ENCODE results near the gene SLC7A14. TPM values are rescaled to one million over a fixed set of nuclear protein-coding genes. Genes with fewer than 3 reads are reported as not detected.

The SLC7A14 gene
- total and polyA plus RNA-seq, 8 donors = 0.09 to 1.9 (median 0.20) TPM

DNA sequence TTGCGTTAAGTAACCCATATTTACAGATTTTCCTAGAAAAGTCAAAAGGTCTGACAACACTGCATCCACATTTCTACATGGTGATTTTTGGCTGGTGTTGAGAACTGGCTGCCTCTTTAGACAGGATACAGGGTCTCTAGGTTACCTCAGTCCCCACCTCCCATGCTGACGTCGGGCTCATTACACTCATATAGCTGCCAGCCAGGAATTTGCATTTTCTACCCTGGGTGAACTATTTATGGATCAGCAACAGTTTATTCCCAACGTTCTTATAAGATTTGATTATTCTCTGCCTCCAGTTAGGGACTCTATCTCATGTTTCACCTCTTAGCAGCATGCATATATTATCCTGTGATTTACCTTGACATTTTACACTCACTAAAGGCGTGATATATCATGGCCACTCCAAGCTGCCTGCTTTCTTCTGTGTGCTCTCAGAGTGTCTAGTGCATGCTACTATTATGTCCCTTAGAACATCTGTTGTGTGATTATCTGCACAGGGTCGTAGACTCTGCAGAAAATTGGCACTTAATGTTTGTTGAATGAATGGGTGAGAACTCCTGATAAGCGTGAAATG lies 118.2 kb downstream of the SLC7A14 start:
- 52 to 61% methylated on average over 7 of the region's 7 CpGs for WGBS, 2 donors
- no peaks in the 10 kb centered on the region for H3K36me3 ChIP-seq
- H3K4me1 ChIP-seq = no peaks in the 10 kb centered on the region
- ATAC-seq (no peak), DNase-seq (no peak), FAIRE-seq (no peak)
- no peak overlapping the region for H3K4me3 ChIP-seq
- H3K27me3 ChIP-seq = peaks cover 0 to 5% (median 0%) of the 10 kb centered on the region in 4 donors
- H3K9me3 ChIP-seq = no peaks in the 10 kb centered on the region
- TF ChIP-seq, protein P1, sequence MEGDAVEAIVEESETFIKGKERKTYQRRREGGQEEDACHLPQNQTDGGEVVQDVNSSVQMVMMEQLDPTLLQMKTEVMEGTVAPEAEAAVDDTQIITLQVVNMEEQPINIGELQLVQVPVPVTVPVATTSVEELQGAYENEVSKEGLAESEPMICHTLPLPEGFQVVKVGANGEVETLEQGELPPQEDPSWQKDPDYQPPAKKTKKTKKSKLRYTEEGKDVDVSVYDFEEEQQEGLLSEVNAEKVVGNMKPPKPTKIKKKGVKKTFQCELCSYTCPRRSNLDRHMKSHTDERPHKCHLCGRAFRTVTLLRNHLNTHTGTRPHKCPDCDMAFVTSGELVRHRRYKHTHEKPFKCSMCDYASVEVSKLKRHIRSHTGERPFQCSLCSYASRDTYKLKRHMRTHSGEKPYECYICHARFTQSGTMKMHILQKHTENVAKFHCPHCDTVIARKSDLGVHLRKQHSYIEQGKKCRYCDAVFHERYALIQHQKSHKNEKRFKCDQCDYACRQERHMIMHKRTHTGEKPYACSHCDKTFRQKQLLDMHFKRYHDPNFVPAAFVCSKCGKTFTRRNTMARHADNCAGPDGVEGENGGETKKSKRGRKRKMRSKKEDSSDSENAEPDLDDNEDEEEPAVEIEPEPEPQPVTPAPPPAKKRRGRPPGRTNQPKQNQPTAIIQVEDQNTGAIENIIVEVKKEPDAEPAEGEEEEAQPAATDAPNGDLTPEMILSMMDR (IDR thresholded peaks at IDR 0.05) = no peak
- intact Hi-C loops (cut with DNase I) = no loop called here
- no peak overlapping the region for H3K27ac ChIP-seq

DNA sequence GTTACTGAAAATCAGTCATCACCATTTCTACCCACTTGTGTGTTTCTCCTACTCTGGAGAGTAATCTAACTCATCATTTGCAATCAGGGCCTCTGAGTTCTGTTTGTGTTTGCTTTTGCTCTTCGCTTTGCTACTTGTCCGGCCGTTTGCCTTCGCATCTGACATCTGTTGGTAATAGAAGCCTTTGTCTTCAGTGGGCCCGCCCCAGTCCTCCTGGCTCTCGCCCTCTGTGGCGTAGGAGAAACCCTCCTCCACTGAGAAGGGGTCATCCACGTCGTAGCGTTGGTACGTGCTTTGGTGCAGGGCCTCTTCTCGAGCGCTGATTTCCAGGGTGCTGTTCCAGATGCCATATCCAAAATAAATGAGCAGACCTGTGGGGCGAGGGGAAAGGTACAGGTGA lies 118.9 kb downstream of the SLC7A14 start:
- ATAC-seq (no peak), DNase-seq (no peak), FAIRE-seq (no peak)
- H3K4me3 ChIP-seq = no peak overlapping the region
- no peak overlapping the region for H3K27ac ChIP-seq
- intact Hi-C loops (cut with DNase I) = no loop called here
- TF ChIP-seq, protein P1 (IDR thresholded peaks at IDR 0.05) = no peak
- H3K9me3 ChIP-seq = no peaks in the 10 kb centered on the region
- H3K27me3 ChIP-seq = peaks cover 0 to 5% (median 0%) of the 10 kb centered on the region in 4 donors
- no peaks in the 10 kb centered on the region for H3K36me3 ChIP-seq
- no peaks in the 10 kb centered on the region for H3K4me1 ChIP-seq
- 73 to 74% methylated on average over 14 of the region's 14 CpGs for WGBS, 2 donors

DNA sequence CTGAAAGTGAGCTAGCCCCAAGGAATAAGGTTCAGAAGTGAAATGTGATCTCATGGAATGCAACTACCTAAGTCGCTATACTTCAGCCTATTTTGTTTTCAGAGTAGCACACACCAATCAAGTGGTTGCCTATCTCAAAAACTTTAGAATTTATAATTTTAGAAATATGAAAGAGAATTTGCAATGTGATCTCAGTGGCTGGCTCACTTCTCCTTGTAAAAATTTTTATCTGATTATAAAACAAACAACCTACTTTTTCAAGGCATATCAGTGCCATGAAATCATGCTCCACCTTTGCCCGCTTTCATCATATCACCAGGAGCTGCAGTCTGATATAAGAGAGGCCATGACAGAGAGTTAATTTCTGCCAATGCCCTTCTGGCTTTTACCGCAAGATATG lies 119.9 kb downstream of the SLC7A14 start:
- H3K36me3 ChIP-seq = no peaks in the 10 kb centered on the region
- no peak for DNase-seq
- intact Hi-C loops (cut with DNase I) = no loop called here
- FAIRE-seq = no peak
- H3K4me1 ChIP-seq = no peaks in the 10 kb centered on the region
- no peak overlapping the region for H3K4me3 ChIP-seq
- peak in 1 of 4 donors; percentile 58 for ATAC-seq
- no peak overlapping the region for H3K27ac ChIP-seq
- no peaks in the 10 kb centered on the region for H3K9me3 ChIP-seq
- TF ChIP-seq, protein P1 (IDR thresholded peaks at IDR 0.05) = no peak
- H3K27me3 ChIP-seq = no peaks in the 10 kb centered on the region
- WGBS, 2 donors = 42 to 58% methylated on average over 3 of the region's 3 CpGs

DNA sequence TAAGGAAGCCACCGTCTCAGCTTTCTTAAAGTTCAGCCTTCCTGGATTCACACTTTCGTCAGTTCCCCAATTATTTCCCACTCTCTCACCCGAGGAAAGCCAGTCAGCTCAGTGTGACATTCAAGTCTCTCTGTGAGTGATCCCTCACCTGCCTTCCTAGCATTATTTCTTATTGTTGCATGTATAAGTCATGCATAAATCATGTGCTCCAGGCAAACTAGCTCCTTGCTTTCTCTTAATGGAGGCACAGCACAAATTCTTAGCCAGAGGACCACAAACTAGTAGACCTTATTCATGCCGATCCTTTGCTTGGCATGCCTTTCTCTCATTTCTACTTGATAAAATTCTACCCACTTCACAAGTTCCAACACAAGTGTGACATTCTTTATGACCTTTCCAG lies 122.9 kb downstream of the SLC7A14 start:
- no peak for DNase-seq
- no peaks in the 10 kb centered on the region for H3K36me3 ChIP-seq
- no peak overlapping the region for H3K27ac ChIP-seq
- intact Hi-C loops (cut with DNase I) = no loop called here
- no peak for FAIRE-seq
- H3K4me3 ChIP-seq = no peak overlapping the region
- ATAC-seq = no peak
- TF ChIP-seq, protein P1 (IDR thresholded peaks at IDR 0.05) = no peak
- no peaks in the 10 kb centered on the region for H3K4me1 ChIP-seq
- no peaks in the 10 kb centered on the region for H3K27me3 ChIP-seq
- no peaks in the 10 kb centered on the region for H3K9me3 ChIP-seq
- 69 to 72% methylated on average over 4 of the region's 4 CpGs for WGBS, 2 donors

DNA sequence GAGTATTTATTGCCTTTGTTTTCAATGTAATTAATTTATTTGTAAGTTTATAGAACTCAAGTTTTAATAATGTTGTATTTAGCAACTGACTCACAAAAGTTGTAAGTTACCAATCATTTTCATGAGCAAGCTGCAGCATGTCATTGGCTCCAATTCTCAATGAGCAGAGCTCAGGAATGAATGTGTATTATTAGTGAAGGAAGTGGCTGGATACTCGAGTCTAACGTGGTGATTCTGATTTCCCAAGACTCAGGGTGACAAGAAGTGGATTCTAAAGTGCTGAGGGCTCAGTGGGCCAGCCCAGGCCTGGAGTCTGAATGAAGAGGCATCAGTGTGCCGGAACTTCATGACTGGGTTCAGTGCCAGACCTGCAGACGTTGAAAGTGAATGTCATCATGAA lies 127.6 kb downstream of the SLC7A14 start:
- no peaks in the 10 kb centered on the region for H3K36me3 ChIP-seq
- TF ChIP-seq, protein P1 (IDR thresholded peaks at IDR 0.05) = no peak
- no peak for DNase-seq
- intact Hi-C loops (cut with DNase I) = no loop called here
- ATAC-seq = no peak
- H3K27me3 ChIP-seq = no peaks in the 10 kb centered on the region
- H3K9me3 ChIP-seq = no peaks in the 10 kb centered on the region
- 36 to 42% methylated on average over 4 of the region's 4 CpGs for WGBS, 2 donors
- FAIRE-seq = no peak
- no peaks in the 10 kb centered on the region for H3K4me1 ChIP-seq
- no peak overlapping the region for H3K27ac ChIP-seq
- no peak overlapping the region for H3K4me3 ChIP-seq

Data from pancreas (tissue), 10 donors.